GM10248 (cell line): ENCODE measurements around the gene SH3PXD2A.

ENCODE experiments used
- CTCF ChIA-PET: fragments of 300-600 bp; sonication (Branson Sonifier 250); formaldehyde crosslinking; extraction: SDS; loops from one replicate; lab custom pipeline; 2021; ENCODE audit warnings: antibody characterized with exemption; lab: Yijun Ruan, JAX
- POLR2A ChIA-PET: fragments of 350-650 bp; sonication (Branson Sonifier 250); formaldehyde crosslinking; extraction: SDS; loops from one replicate; lab custom pipeline; 2020; ENCODE audit warnings: antibody characterized with exemption; lab: Yijun Ruan, JAX
- DNase-seq: peaks from one replicate; pipeline ENCODE4 v3.0.0; 2012; ENCODE audit errors: extremely low spot score
- TF ChIP-seq, protein P1 (sequence below): IDR thresholded peaks from 2 replicates; pipeline ENCODE4 v1.5.1; 2012; ENCODE audit warnings: mild to moderate bottlenecking, low read depth; ENCODE audit errors: extremely low read depth, missing control alignments, control extremely low read depth

The SH3PXD2A gene

DNA sequence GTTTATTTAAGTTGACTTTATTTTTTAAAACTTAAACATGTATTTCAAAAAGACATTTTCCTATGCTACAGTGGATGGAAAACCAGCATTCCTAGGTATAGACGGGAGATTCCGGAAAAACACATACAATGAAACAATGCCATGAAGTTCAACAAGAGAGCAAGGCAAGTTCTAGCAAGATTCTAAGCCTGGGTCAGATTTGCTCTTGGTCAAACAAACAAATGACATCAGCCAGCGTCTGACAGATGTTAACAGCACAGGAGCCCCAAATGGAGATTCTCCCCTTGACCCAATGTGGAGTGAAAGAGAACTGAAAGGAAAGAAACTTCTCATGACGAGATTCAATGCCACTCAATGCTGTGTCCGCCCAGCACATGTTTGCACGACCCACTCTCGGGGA, 212.0 kb downstream of the SH3PXD2A start:
- ChIA-PET CTCF (no interaction called here), POLR2A (no interaction called here)
- TF ChIP-seq, protein P1, sequence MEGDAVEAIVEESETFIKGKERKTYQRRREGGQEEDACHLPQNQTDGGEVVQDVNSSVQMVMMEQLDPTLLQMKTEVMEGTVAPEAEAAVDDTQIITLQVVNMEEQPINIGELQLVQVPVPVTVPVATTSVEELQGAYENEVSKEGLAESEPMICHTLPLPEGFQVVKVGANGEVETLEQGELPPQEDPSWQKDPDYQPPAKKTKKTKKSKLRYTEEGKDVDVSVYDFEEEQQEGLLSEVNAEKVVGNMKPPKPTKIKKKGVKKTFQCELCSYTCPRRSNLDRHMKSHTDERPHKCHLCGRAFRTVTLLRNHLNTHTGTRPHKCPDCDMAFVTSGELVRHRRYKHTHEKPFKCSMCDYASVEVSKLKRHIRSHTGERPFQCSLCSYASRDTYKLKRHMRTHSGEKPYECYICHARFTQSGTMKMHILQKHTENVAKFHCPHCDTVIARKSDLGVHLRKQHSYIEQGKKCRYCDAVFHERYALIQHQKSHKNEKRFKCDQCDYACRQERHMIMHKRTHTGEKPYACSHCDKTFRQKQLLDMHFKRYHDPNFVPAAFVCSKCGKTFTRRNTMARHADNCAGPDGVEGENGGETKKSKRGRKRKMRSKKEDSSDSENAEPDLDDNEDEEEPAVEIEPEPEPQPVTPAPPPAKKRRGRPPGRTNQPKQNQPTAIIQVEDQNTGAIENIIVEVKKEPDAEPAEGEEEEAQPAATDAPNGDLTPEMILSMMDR, result no peak
- no peak for DNase-seq

DNA sequence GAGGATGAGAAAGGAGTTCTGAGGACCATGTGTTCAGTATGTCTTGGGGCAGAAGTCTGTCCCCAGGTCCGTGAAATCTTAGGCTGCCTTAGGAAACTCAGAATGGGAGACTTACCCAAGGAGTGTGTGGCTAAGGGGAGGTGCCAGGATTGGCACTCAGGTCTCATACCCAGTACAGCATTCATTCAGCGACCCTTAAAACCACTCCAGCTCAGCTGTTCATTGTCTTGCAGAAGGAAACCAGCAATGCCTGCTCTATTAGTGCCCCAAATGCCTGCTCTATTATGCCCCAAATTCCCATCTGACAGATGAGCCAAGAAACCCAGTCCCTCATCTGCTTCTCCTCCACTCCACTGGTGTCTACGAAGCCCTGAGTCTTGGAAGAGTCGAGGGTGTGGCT, 214.1 kb downstream of the SH3PXD2A start:
- DNase-seq, result no peak
- TF ChIP-seq, protein P1, result no peak
- CTCF ChIA-PET, result interaction anchor here (0.7 to 1.5 kb wide), 2 partner anchors 24 to 35 kb away, joined by 3 read pairs; no protein-coding TSS in a partner anchor
- POLR2A ChIA-PET, result no interaction called here

DNA sequence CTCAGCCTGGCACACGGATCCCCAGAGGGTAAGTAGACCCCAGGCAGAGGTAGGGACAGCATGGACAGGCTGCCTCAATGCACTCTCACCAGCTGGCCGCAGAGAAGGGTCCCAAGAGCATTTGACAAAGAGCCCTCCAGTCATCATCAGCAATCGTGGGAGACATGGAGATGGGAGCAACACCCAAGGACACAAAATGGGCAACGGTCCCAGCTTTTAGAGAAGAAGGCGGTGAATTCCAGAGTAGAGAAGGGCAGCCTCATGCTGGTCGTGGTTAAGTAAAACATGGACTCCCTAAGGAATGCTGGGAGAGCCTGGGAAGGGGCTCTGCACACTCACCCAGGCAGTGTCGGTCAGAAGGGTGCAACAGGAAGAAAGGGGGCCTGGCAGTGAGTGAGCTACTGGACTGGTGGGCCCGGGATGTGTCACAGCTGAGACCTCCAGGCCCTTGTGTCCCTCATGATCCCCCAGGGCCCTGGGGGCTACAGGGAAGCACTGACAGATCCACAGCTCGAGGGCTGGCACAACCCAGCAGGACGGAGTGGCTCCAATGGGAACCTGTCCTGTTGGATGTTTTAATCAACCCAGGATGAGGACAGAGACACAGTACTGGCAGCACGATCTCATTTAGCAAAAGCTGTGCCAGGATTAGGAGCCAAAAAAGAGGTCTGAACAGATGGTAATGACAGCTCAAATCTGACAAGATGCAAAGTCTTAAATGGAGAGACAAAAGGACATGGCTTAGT, 214.8 kb downstream of the SH3PXD2A start:
- ChIA-PET CTCF (interaction anchor here (0.7 to 1.5 kb wide), 2 partner anchors 23 to 35 kb away, joined by 3 read pairs; no protein-coding TSS in a partner anchor), POLR2A (no interaction called here)
- no peak for DNase-seq
- TF ChIP-seq, protein P1, result no peak

DNA sequence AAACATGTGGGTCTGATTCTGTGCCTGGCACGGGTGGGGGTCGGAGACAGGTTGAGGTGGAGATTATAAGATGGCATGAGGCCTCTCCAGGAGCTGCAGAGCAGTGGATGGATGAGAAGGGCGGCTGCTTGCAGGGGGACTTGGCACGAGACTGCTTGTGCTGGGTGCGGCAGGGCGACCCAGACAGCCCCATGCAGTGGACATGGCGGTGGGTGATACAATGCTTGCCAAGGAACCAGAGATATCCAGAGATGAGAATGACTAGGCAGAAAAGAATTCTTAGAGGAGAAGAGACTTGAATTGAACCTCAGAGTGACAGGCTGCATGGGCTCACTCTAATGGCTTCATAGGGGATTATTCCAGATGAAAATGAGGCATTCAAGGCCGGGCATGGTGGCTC, 216.4 kb downstream of the SH3PXD2A start:
- POLR2A ChIA-PET, result no interaction called here
- CTCF ChIA-PET, result no interaction called here
- TF ChIP-seq, protein P1, result no peak
- no peak for DNase-seq

DNA sequence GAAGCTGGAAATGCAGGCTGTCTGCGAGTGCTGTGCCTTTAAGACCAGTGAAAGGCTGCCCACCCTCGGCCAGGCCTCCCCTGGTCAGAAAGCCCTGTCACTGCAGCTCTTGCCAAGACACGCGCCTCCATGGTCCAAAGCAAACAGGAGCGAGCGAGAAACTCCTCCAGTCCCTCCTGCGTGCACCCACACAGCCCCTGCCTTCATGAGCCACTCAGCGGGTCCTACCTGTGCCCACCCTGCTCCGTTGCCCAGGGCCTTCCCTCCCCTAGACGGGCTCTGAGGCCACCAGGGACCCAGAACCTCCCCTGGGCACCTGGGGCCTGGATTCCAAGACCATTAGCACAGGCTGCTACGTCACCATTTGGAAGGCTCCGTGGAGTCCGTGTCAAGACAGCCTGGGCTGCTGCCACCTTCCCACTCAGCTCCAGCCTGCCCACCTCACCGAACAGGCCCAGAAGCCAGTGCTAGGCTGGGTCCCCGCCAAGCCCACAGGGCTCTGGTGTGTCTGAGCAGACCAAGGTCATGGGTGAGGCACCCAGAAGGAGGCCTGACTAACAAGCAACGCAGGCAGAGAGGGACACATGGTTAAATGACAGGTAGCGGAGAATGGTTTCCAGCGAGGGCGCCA, 217.3 kb downstream of the SH3PXD2A start:
- no peak for DNase-seq
- POLR2A ChIA-PET, result no interaction called here
- CTCF ChIA-PET, result interaction anchor here (1.3 to 4.9 kb wide), 4 partner anchors 10 to 48 kb away, joined by 3 to 32 read pairs (median 8); no protein-coding TSS in a partner anchor
- TF ChIP-seq, protein P1, result no peak

DNA sequence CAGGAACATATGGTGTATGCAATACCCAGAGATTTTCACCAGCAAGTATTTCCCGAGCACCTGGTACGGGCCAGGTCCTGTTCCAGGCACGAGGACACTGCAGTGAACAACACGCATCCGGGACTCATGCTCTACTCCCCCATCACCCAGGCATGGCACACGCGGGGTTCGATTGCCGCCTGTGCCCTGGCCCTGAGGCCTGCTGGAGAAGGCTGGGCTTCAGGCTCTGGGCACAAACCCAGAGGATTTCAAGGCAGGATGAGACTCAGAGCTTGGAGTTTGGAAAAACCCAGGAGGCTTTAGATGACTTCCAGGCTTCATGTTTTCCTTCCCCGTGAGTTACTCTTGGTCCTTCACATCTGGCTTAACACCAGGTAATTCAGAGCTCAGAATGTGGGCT, 218.4 kb downstream of the SH3PXD2A start:
- ChIA-PET POLR2A (no interaction called here), CTCF (interaction anchor here (1.2 to 4.9 kb wide), 6 partner anchors 11 to 73 kb away, joined by 3 to 32 read pairs (median 4); no protein-coding TSS in a partner anchor)
- TF ChIP-seq, protein P1, result no peak
- DNase-seq, result no peak
